ENCODE results near the gene RNF181.

The RNF181 gene

DNA sequence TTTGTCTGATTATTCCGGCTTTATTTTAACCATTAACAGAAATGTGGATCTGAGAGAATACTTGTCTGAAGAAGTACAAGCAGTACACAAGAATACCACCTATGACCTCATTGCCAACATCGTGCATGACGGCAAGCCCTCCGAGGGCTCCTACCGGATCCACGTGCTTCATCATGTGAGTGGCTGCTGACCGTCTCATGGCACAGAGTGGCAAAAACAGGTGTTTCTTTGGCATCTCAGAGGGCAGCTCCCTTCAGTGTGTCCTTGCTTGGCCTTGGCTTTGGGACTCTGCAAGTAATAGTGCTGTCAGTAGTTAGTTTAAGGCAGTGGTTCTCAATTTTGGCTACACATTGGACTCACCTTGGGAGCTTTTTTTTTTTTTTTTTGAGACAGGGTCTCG is 49.4 kb downstream of the RNF181 start:
- TF ChIP-seq MYC (IDR thresholded peaks at IDR 0.05; ENCODE audit: low read depth, low read length): no peak
- TF ChIP-seq CTCF (IDR thresholded peaks at IDR 0.05; ENCODE audit: low read depth, low read length): no peak
- no peak for TF ChIP-seq MAX (IDR thresholded peaks at IDR 0.05; ENCODE audit: low read depth, low read length)
- no peak for TF ChIP-seq POLR2A (IDR thresholded peaks at IDR 0.05; ENCODE audit: extremely low read depth, insufficient read length)
- H3K4me3 ChIP-seq (ENCODE audit: low read depth, low read length): no peak overlapping the region
- DNase-seq (ENCODE audit: low read depth): no peak

- TF ChIP-seq CTCF (IDR thresholded peaks at IDR 0.05; ENCODE audit: low read depth, low read length) (no peak), POLR2A (IDR thresholded peaks at IDR 0.05; ENCODE audit: extremely low read depth, insufficient read length) (no peak), MAX (IDR thresholded peaks at IDR 0.05; ENCODE audit: low read depth, low read length) (no peak), MYC (IDR thresholded peaks at IDR 0.05; ENCODE audit: low read depth, low read length) (no peak)
- DNase-seq (ENCODE audit: low read depth): no peak
- no peak overlapping the region for H3K4me3 ChIP-seq (ENCODE audit: low read depth, low read length)
These were observed 50.6 kb downstream of the RNF181 start for GRCh38 chr2:85646166-85646565.

All from NB4 (cell line).